Testis (tissue), 2 donors: Measurements from ENCODE around the gene COPZ1.

Source experiments
- CTCF ChIP-seq, 3 experiments: fragments of 450-650 bp in 2 of 3; fragments of 200-600 bp in 1 of 3; sonication (generic) in 1 of 3; IDR thresholded peaks; one replicate each; pipeline ENCODE4 v1.5.1; 2016 to 2019; ENCODE audit warnings: antibody characterized with exemption in 3 of 3, mild to moderate bottlenecking in 2 of 3, moderate library complexity in 1 of 3
- POLR2A ChIP-seq: fragments of 450-650 bp; IDR thresholded peaks from one replicate; pipeline ENCODE4 v1.6.1; 2017; ENCODE audit warnings: antibody characterized with exemption, mild to moderate bottlenecking, moderate library complexity

GRCh38 chr12:54359762-54360351 lies 34.9 kb downstream of the COPZ1 start:
- TF ChIP-seq CTCF (IDR thresholded peaks at IDR 0.05) (no peak), POLR2A (no peak)
